BJ (cell line): ENCODE measurements around the gene KIAA0513. TPM values are rescaled to one million over a fixed set of nuclear protein-coding genes. Genes with fewer than 3 reads are reported as not detected.
"Not testable (repeated sequence)": the region's sequence is repeated elsewhere in the genome, so short reads cannot be mapped to it uniquely, and the experiment has no call there.

Experiments used
- CTCF ChIA-PET: fragments of 350-600 bp; formaldehyde crosslinking; extraction: SDS; loops from one replicate; lab custom pipeline; 2021; ENCODE audit warnings: antibody characterized with exemption, inconsistent platforms; lab: Yijun Ruan, JAX
- POLR2A ChIA-PET: fragments of 300-600 bp; sonication (Branson Sonifier 250); formaldehyde crosslinking; extraction: SDS; loops from one replicate; lab custom pipeline; 2021; ENCODE audit warnings: antibody characterized with exemption; lab: Charles Lee
- DNase-seq: peaks from one replicate; pipeline ENCODE4 v3.0.0-alpha.2; 2011; ENCODE audit warnings: low read depth
- H3K27me3 ChIP-seq: 2 replicates; pipeline ENCODE4 v1.6.0; 2011; ENCODE audit warnings: low read length; ENCODE audit not compliant: control insufficient read depth, insufficient read depth
- H3K36me3 ChIP-seq: 2 replicates; pipeline ENCODE4 v1.5.1; 2011; ENCODE audit warnings: low read length; ENCODE audit not compliant: control insufficient read depth, insufficient read depth
- H3K4me3 ChIP-seq: 2 replicates; pipeline ENCODE4 v1.5.1; 2011; ENCODE audit warnings: low read depth, mild to moderate bottlenecking, control low read depth, low read length
- CTCF ChIP-seq: IDR thresholded peaks from 2 replicates; pipeline ENCODE4 v1.5.1; 2011; ENCODE audit warnings: low read depth, mild to moderate bottlenecking, control low read depth, inconsistent platforms, low read length, moderate library complexity; ENCODE audit not compliant: insufficient read depth
- polyA plus RNA-seq: library from polyadenylated mRNA; depleted of rRNA; stranded (reverse); fragments of >200 nt; gene quantifications from 2 replicates; pipeline ENCODE4 v1.2.3, GENCODE V29; 2011

Gene KIAA0513
- polyA plus RNA-seq, 1 experiment: 6.6 TPM

- POLR2A ChIA-PET: no interaction called here
- no peak for TF ChIP-seq CTCF
- H3K36me3 ChIP-seq: no peaks in the 10 kb centered on the region; the same call in 1 of the 2 replicates
- CTCF ChIA-PET: no interaction called here
- no peak overlapping the region for H3K4me3 ChIP-seq
- H3K27me3 ChIP-seq: no peaks in the 10 kb centered on the region
- peak; percentile 52 for DNase-seq
These were observed 1.8 kb downstream of the KIAA0513 start for GRCh38 chr16:85029408-85029784.

- DNase-seq: no peak
- Histone ChIP-seq H3K36me3 (no peaks in the 10 kb centered on the region; the same call in 1 of the 2 replicates), H3K27me3 (no peaks in the 10 kb centered on the region), H3K4me3 (no peak overlapping the region)
- ChIA-PET POLR2A (no interaction called here), CTCF (interaction anchor here (0.6 kb wide), 1 partner anchor 20 kb away, joined by 3 read pairs; no protein-coding TSS in a partner anchor)
- TF ChIP-seq CTCF: no peak
These were observed 2.4 kb downstream of the KIAA0513 start for GRCh38 chr16:85029981-85030401.

- Histone ChIP-seq H3K4me3 (no peak overlapping the region), H3K27me3 (no peaks in the 10 kb centered on the region), H3K36me3 (no peaks in the 10 kb centered on the region; the same call in 1 of the 2 replicates)
- no peak for DNase-seq
- TF ChIP-seq CTCF: no peak
- ChIA-PET CTCF (no interaction called here), POLR2A (no interaction called here)
These were observed 3.9 kb downstream of the KIAA0513 start for GRCh38 chr16:85031451-85031850.

GRCh38 chr16:85032187-85032586 is 4.6 kb downstream of the KIAA0513 start:
- H3K27me3 ChIP-seq, DNase-seq, POLR2A ChIA-PET, H3K36me3 ChIP-seq, H3K4me3 ChIP-seq: not testable (repeated sequence)
- CTCF ChIA-PET: interaction anchor here (0.9 kb wide), 1 partner anchor 15 kb away, joined by 3 read pairs; no protein-coding TSS in a partner anchor

GRCh38 chr16:85033171-85033570 is 5.6 kb downstream of the KIAA0513 start:
- H3K27me3 ChIP-seq: no peaks in the 10 kb centered on the region
- ChIA-PET POLR2A (no interaction called here), CTCF (no interaction called here)
- no peaks in the 10 kb centered on the region; the same call in 1 of the 2 replicates for H3K36me3 ChIP-seq
- no peak for DNase-seq
- no peak overlapping the region for H3K4me3 ChIP-seq
- no peak for TF ChIP-seq CTCF
